IMR-90 (cell line): Measurements from ENCODE around the gene ZBTB11. TPM values are rescaled to one million over a fixed set of nuclear protein-coding genes. Genes with fewer than 3 reads are reported as not detected.

Source experiments
- ATAC-seq: fragments of 200-7000 bp; cut with Tn5 transposase; 2 replicates; pipeline ENCODE4 v1.9.1; 2020; ENCODE audit warnings: low read depth, mild to moderate bottlenecking, moderate library complexity
- BruUV-seq: library from RNA; stranded (reverse); fragments of 400-500 nt; replicated peaks from 2 replicates; lab custom pipeline; 2021; lab: Mats Ljungman, UMichigan
- CTCF ChIA-PET: fragments of 300-600 bp; formaldehyde crosslinking; extraction: SDS; loops from one replicate; lab custom pipeline; 2021; ENCODE audit warnings: antibody characterized with exemption; lab: Yijun Ruan, JAX
- POLR2A ChIA-PET: fragments of 300-600 bp; sonication (Branson Sonifier 250); formaldehyde crosslinking; loops from one replicate; lab custom pipeline; 2022; ENCODE audit warnings: antibody characterized with exemption; ENCODE audit not compliant: unreplicated experiment; lab: Charles Lee
- DNase-seq: peaks from one replicate; pipeline ENCODE4 v3.0.0; 2013
- H2AFZ ChIP-seq: replicated peaks from 2 replicates; pipeline ENCODE3; 2013; ENCODE audit warnings: low read length, mild to moderate bottlenecking; ENCODE audit not compliant: poor library complexity
- H2AK5ac ChIP-seq: 2 replicates; pipeline ENCODE4 v1.6.1; 2013; ENCODE audit warnings: low read depth, low read length, inconsistent platforms
- H2AK9ac ChIP-seq: replicated peaks from 2 replicates; pipeline ENCODE3; 2013; ENCODE audit warnings: mild to moderate bottlenecking, low read depth, low read length, moderate library complexity; ENCODE audit not compliant: poor library complexity
- H2BK120ac ChIP-seq: 2 replicates; pipeline ENCODE4 v1.6.1; 2013; ENCODE audit warnings: low read depth, low read length, inconsistent platforms
- H2BK15ac ChIP-seq: 3 replicates; pipeline ENCODE4 v1.6.1; 2013; ENCODE audit warnings: low read depth, low read length, inconsistent platforms
- H2BK20ac ChIP-seq: 2 replicates; pipeline ENCODE4 v1.6.1; 2013; ENCODE audit warnings: low read depth, mild to moderate bottlenecking, inconsistent platforms, low read length, moderate library complexity
- H2BK5ac ChIP-seq: 2 replicates; pipeline ENCODE4 v1.6.1; 2013; ENCODE audit warnings: mild to moderate bottlenecking, low read depth, low read length, inconsistent platforms; ENCODE audit not compliant: poor library complexity, severe bottlenecking
- H3K14ac ChIP-seq: replicated peaks from 2 replicates; pipeline ENCODE4 v1.6.1; 2013; ENCODE audit warnings: low read depth, low read length, inconsistent platforms
- H3K18ac ChIP-seq: 2 replicates; pipeline ENCODE4 v1.6.1; 2013; ENCODE audit warnings: low read depth, low read length, control low read depth
- H3K23ac ChIP-seq: 2 replicates; pipeline ENCODE4 v1.6.1; 2013; ENCODE audit warnings: low read depth, low read length, inconsistent platforms
- H3K27ac ChIP-seq: 2 replicates; pipeline ENCODE4 v1.5.1; 2013; ENCODE audit warnings: mild to moderate bottlenecking, control low read depth, low read length; ENCODE audit not compliant: insufficient read depth
- H3K27me3 ChIP-seq: 2 replicates; pipeline ENCODE4 v1.6.1; 2013; ENCODE audit warnings: low read length; ENCODE audit not compliant: control insufficient read depth, insufficient read depth
- H3K36me3 ChIP-seq: 2 replicates; pipeline ENCODE4 v1.6.1; 2013; ENCODE audit warnings: low read length, mixed read lengths; ENCODE audit not compliant: control insufficient read depth, insufficient read depth
- H3K4ac ChIP-seq: 2 replicates; pipeline ENCODE4 v1.6.1; 2013; ENCODE audit warnings: low read depth, low read length, inconsistent platforms
- H3K4me1 ChIP-seq: 2 replicates; pipeline ENCODE4 v1.6.1; 2013; ENCODE audit warnings: low read length, mixed read lengths; ENCODE audit not compliant: control insufficient read depth, insufficient read depth
- H3K4me2 ChIP-seq: 2 replicates; pipeline ENCODE4 v1.6.1; 2013; ENCODE audit warnings: low read depth, mild to moderate bottlenecking, control low read depth, low read length, moderate library complexity
- H3K4me3 ChIP-seq: 2 replicates; pipeline ENCODE4 v1.5.1; 2013; ENCODE audit warnings: low read depth, mild to moderate bottlenecking, control low read depth, low read length, moderate library complexity; ENCODE audit not compliant: insufficient read depth
- H3K56ac ChIP-seq: 2 replicates; pipeline ENCODE4 v1.6.1; 2013; ENCODE audit warnings: low read length, inconsistent platforms; ENCODE audit not compliant: insufficient read depth; ENCODE audit errors: extremely low read depth
- H3K79me1 ChIP-seq, 2 experiments: 2 replicates each; pipeline ENCODE4 v1.6.1; 2013; ENCODE audit warnings: low read length in 2 of 2, inconsistent platforms in 1 of 2, low read depth in 1 of 2
- H3K9ac ChIP-seq: 2 replicates; pipeline ENCODE4 v1.6.1; 2013; ENCODE audit warnings: low read depth, low read length, control low read depth
- H3K9me1 ChIP-seq: 2 replicates; pipeline ENCODE4 v1.6.1; 2013; ENCODE audit warnings: low read length, inconsistent platforms; ENCODE audit not compliant: insufficient read depth
- H3K9me3 ChIP-seq: 2 replicates; pipeline ENCODE4 v1.6.1; 2013; ENCODE audit warnings: low read length; ENCODE audit not compliant: control insufficient read depth, insufficient read depth
- H4K20me1 ChIP-seq: 2 replicates; pipeline ENCODE4 v1.6.1; 2013; ENCODE audit warnings: low read length, inconsistent platforms; ENCODE audit not compliant: insufficient read depth
- H4K5ac ChIP-seq: 2 replicates; pipeline ENCODE4 v1.6.1; 2013; ENCODE audit warnings: mild to moderate bottlenecking, low read depth, low read length, control low read depth
- H4K8ac ChIP-seq, 2 experiments: 2 replicates each; pipeline ENCODE4 v1.6.1; 2013; ENCODE audit warnings: low read depth in 2 of 2, low read length in 2 of 2, control low read depth in 1 of 2, inconsistent platforms in 1 of 2
- H4K91ac ChIP-seq: 2 replicates; pipeline ENCODE4 v1.6.1; 2013; ENCODE audit warnings: low read depth, low read length, inconsistent platforms; ENCODE audit not compliant: insufficient read depth
- BHLHE40 ChIP-seq: fragments of 150-350 bp; IDR thresholded peaks from 2 replicates; pipeline ENCODE4 v1.6.1; 2016; ENCODE audit warnings: mild to moderate bottlenecking, low read depth, low read length
- CEBPB ChIP-seq: IDR thresholded peaks from 2 replicates; pipeline ENCODE4 v1.6.1; 2012; ENCODE audit warnings: low read depth, low read length, improper control_type of control experiment
- CHD1 ChIP-seq: IDR thresholded peaks from 2 replicates; pipeline ENCODE4 v1.6.1; 2012; ENCODE audit warnings: low read depth, low read length, improper control_type of control experiment
- FOS ChIP-seq: fragments of 150-350 bp; IDR thresholded peaks from 2 replicates; pipeline ENCODE4 v1.6.1; 2016; ENCODE audit warnings: low read depth, low read length
- MAFK ChIP-seq: IDR thresholded peaks from 2 replicates; pipeline ENCODE4 v1.6.1; 2012; ENCODE audit warnings: low read depth, low read length, improper control_type of control experiment
- MAZ ChIP-seq: IDR thresholded peaks from 2 replicates; pipeline ENCODE4 v1.6.1; 2012; ENCODE audit warnings: low read depth, mild to moderate bottlenecking, low read length, improper control_type of control experiment, moderate library complexity, borderline replicate concordance
- MXI1 ChIP-seq: IDR thresholded peaks from 2 replicates; pipeline ENCODE4 v1.6.1; 2012; ENCODE audit warnings: low read depth, mild to moderate bottlenecking, low read length, moderate library complexity, borderline replicate concordance
- NFE2L2 ChIP-seq: fragments of 150-350 bp; IDR thresholded peaks from 2 replicates; pipeline ENCODE4 v1.6.1; 2016; ENCODE audit warnings: low read depth, mild to moderate bottlenecking, low read length
- POLR2A ChIP-seq: IDR thresholded peaks from 2 replicates; pipeline ENCODE4 v1.6.1; 2012; ENCODE audit warnings: mild to moderate bottlenecking, low read depth, low read length
- RAD21 ChIP-seq: IDR thresholded peaks from 2 replicates; pipeline ENCODE4 v1.6.1; 2012; ENCODE audit warnings: low read length, improper control_type of control experiment
- RCOR1 ChIP-seq: IDR thresholded peaks from 2 replicates; pipeline ENCODE4 v1.6.1; 2012; ENCODE audit warnings: mild to moderate bottlenecking, low read length, improper control_type of control experiment; ENCODE audit not compliant: insufficient replicate concordance
- RFX5 ChIP-seq: IDR thresholded peaks from 2 replicates; pipeline ENCODE4 v1.8.0; 2012; ENCODE audit warnings: low read depth, mild to moderate bottlenecking, low read length, moderate library complexity
- SMC3 ChIP-seq: fragments of 150-350 bp; IDR thresholded peaks from 2 replicates; pipeline ENCODE4 v1.6.1; 2016; ENCODE audit warnings: low read depth, mild to moderate bottlenecking, antibody characterized with exemption, low read length, moderate library complexity
- USF2 ChIP-seq: fragments of 150-350 bp; IDR thresholded peaks from 2 replicates; pipeline ENCODE4 v1.6.1; 2017; ENCODE audit warnings: mild to moderate bottlenecking, antibody characterized with exemption, low read length, low read depth
- WGBS, 2 experiments: methylation state at CpG; one replicate each; pipeline versions ENCODE4 v1.1.5 to v1.1.7; 2013; ENCODE audit warnings: missing lambda C conversion rate in 2 of 2; ENCODE audit not compliant: insufficient read length in 1 of 2; ENCODE audit errors: extremely low coverage in 2 of 2; 5-methylcytosine and 5-hydroxymethylcytosine counted together
- dilution Hi-C: fragments of 300-500 bp; cut with HindIII; formaldehyde crosslinking; loops from one replicate; pipeline ENCODE4 v1.14.3; 2018; ENCODE audit warnings: low sequenced_read_pairs; ENCODE audit not compliant: unreplicated experiment
- in situ Hi-C: fragments of 300-500 bp; cut with MboI; formaldehyde crosslinking; loops from 3 replicates; pipeline ENCODE4 v1.14.3; 2019; ENCODE audit warnings: low sequenced_read_pairs, inconsistent platforms, mixed read lengths
- intact Hi-C: fragments of 100-400 bp; cut with micrococcal nuclease; formaldehyde crosslinking; loops from 2 replicates; pipeline ENCODE4 v1.10.0; 2022
- polyA plus RNA-seq, 3 experiments: library from polyadenylated mRNA; depleted of rRNA; stranded (reverse); fragments of >200 nt; gene quantifications; 2 replicates each; pipeline ENCODE4 v1.2.3, GENCODE V29; 2012; ENCODE audit warnings: low replicate concordance in 1 of 3
- total RNA-seq: library from RNA; depleted of rRNA; stranded (reverse); fragments of >200 nt; gene quantifications from 2 replicates; pipeline ENCODE4 v1.2.3, GENCODE V29; 2012
- TF ChIP-seq, protein P1 (sequence below): fragments of 150-350 bp; IDR thresholded peaks from 2 replicates; pipeline ENCODE4 v1.6.1; 2016; ENCODE audit warnings: low read depth, mild to moderate bottlenecking, low read length, moderate library complexity, borderline replicate concordance
- TF ChIP-seq, protein P2 (sequence below): conservative IDR thresholded peaks from 2 replicates; pipeline ENCODE4 v1.5.1; 2012; ENCODE audit warnings: mild to moderate bottlenecking, low read depth, low read length, improper control_type of control experiment

The ZBTB11 gene
- total and polyA plus RNA-seq, 2 of the 4 experiments (the other 2 are of a cell fraction): 6.0 to 17.2 TPM

- H4K20me1 ChIP-seq: no peaks in the 10 kb centered on the region
- H3K4ac ChIP-seq: no peak overlapping the region
- H2BK5ac ChIP-seq: no peak overlapping the region
- no peak overlapping the region for H3K4me3 ChIP-seq
- in situ Hi-C loops: no loop called here
- H2AK5ac ChIP-seq: no peak overlapping the region
- no peak overlapping the region for H3K14ac ChIP-seq
- H2AK9ac ChIP-seq: no peak overlapping the region
- no peaks in the 10 kb centered on the region for H3K36me3 ChIP-seq
- no peak overlapping the region for H3K18ac ChIP-seq
- dilution Hi-C loops: no loop called here
- H2BK120ac ChIP-seq: no peak overlapping the region
- H2BK20ac ChIP-seq: no peak overlapping the region
- no peaks in the 10 kb centered on the region for H3K9me3 ChIP-seq
- intact Hi-C loops: loop anchor here (5.0 kb wide), 1 partner anchor 65 kb away; the partner anchor contains the start of gene PCNP
- no peak overlapping the region for H4K91ac ChIP-seq
- no peak overlapping the region for H3K9ac ChIP-seq
- no peaks in the 10 kb centered on the region for H3K4me1 ChIP-seq
- no peak overlapping the region for H3K4me2 ChIP-seq
- no peak overlapping the region for H2BK15ac ChIP-seq
- H3K27ac ChIP-seq: no peak overlapping the region
- no peak overlapping the region for H3K23ac ChIP-seq
- no peaks in the 10 kb centered on the region for H3K9me1 ChIP-seq
- POLR2A ChIA-PET: no interaction called here
- CTCF ChIA-PET: no interaction called here
- DNase-seq: no peak
- no peak overlapping the region for H4K8ac ChIP-seq
- TF ChIP-seq RCOR1: no peak
- TF ChIP-seq CHD1: no peak
- no peak for TF ChIP-seq FOS
- TF ChIP-seq USF2: no peak
- TF ChIP-seq NFE2L2: no peak
- TF ChIP-seq POLR2A: no peak
- no peak for TF ChIP-seq RAD21
- TF ChIP-seq RFX5: no peak
- no peak for TF ChIP-seq SMC3
- TF ChIP-seq MXI1: no peak
- TF ChIP-seq, protein P1, sequence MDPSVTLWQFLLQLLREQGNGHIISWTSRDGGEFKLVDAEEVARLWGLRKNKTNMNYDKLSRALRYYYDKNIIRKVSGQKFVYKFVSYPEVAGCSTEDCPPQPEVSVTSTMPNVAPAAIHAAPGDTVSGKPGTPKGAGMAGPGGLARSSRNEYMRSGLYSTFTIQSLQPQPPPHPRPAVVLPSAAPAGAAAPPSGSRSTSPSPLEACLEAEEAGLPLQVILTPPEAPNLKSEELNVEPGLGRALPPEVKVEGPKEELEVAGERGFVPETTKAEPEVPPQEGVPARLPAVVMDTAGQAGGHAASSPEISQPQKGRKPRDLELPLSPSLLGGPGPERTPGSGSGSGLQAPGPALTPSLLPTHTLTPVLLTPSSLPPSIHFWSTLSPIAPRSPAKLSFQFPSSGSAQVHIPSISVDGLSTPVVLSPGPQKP: no peak
- no peak for TF ChIP-seq CEBPB
- TF ChIP-seq BHLHE40: no peak
- TF ChIP-seq, protein P2, sequence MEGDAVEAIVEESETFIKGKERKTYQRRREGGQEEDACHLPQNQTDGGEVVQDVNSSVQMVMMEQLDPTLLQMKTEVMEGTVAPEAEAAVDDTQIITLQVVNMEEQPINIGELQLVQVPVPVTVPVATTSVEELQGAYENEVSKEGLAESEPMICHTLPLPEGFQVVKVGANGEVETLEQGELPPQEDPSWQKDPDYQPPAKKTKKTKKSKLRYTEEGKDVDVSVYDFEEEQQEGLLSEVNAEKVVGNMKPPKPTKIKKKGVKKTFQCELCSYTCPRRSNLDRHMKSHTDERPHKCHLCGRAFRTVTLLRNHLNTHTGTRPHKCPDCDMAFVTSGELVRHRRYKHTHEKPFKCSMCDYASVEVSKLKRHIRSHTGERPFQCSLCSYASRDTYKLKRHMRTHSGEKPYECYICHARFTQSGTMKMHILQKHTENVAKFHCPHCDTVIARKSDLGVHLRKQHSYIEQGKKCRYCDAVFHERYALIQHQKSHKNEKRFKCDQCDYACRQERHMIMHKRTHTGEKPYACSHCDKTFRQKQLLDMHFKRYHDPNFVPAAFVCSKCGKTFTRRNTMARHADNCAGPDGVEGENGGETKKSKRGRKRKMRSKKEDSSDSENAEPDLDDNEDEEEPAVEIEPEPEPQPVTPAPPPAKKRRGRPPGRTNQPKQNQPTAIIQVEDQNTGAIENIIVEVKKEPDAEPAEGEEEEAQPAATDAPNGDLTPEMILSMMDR: no peak
- no peak for TF ChIP-seq MAZ
- TF ChIP-seq MAFK: no peak
- H3K56ac ChIP-seq: no peak overlapping the region
- no peak for ATAC-seq
- no TSS peak for BruUV-seq
- H2AFZ ChIP-seq: no peak overlapping the region
- H3K79me1 ChIP-seq: no peaks in the 10 kb centered on the region
- peaks cover 5% of the 10 kb centered on the region; the same call in 1 of the 2 replicates for H3K27me3 ChIP-seq
- no peak overlapping the region for H4K5ac ChIP-seq
- WGBS, 2 experiments: 78% methylated on average over 8 of the region's 10 CpGs; no CpG with 5 or more reads in 1 of the 2 experiments
Observed at GRCh38 chr3:101637451-101637850, 39.5 kb downstream of the ZBTB11 start.
